Measurements from ENCODE around the gene STK25. TPM values are rescaled to one million over a fixed set of nuclear protein-coding genes. Genes with fewer than 3 reads are reported as not detected.
"Not testable (repeated sequence)": the region's sequence is repeated elsewhere in the genome, so short reads cannot be mapped to it uniquely, and the experiment has no call there.

STK25 gene
- total and polyA plus RNA-seq, 3 donors from 2014 or later: 200 to 250 (median 224) TPM

DNA sequence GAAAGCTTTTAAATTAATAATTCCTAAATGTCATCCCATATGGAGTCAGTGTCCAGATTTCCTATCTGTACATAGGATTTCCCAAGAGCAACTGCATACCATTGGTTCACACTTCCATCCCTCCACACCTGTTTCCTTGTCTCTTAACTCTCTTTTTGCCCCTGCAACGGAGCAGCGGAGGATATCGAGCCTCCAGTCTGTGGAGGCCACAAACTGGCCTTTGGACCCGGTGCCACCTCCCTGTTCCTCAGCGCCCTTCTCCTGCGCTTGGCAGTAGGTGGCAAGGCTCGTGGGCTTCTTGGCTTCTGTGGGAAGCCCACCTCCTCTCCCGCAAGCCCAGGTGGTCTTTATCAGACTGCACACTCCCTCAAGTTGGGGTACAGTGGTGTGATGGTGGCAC lies 23.8 kb upstream of the STK25 start:
- 93 to 94% methylated on average over 7 to 8 of the region's 8 CpGs for WGBS, 2 donors

DNA sequence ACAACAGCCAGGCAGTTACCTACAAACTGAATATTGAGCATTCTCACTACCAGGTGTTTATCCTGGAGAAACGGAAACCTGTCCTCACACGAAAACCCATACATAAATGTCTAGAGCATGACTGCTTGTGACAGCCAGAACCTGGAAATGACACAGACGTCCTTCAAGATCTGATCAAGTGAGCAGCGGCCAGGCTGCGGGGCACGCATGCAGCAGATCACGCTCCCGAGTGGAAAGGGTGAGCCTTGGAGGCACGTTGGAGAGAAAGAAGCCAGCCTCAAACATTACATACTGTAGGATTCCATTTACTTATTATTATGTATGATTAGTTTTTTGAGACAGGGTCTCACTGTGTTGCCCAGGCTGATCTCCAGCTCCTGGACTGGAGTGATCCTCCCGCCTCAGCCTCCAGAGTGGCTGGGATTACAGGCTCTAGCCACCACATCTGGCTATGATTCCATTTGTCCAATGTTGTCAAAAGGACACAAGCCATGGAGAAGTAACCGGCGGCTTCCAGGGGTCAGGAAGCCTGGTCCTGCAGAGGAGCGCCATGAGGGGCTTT lies 22.9 kb upstream of the STK25 start:
- no peak for DNase-seq
- Histone ChIP-seq H3K27me3 (no peaks in the 10 kb centered on the region), H3K27ac (no peak overlapping the region), H3K9me3 (no peaks in the 10 kb centered on the region), H3K36me3 (ENCODE audit: low read depth, missing control alignments) (no peaks in the 10 kb centered on the region), H3K4me3 (no peak overlapping the region), H3K4me1 (no peaks in the 10 kb centered on the region)
- intact Hi-C loops (cut with DNase I; ENCODE audit: low total_unique reads): no loop called here
- 86 to 89% methylated on average over 13 of the region's 13 CpGs for WGBS, 2 donors
- TF ChIP-seq POLR2A (IDR thresholded peaks at IDR 0.05): no peak
- TF ChIP-seq, protein P1, sequence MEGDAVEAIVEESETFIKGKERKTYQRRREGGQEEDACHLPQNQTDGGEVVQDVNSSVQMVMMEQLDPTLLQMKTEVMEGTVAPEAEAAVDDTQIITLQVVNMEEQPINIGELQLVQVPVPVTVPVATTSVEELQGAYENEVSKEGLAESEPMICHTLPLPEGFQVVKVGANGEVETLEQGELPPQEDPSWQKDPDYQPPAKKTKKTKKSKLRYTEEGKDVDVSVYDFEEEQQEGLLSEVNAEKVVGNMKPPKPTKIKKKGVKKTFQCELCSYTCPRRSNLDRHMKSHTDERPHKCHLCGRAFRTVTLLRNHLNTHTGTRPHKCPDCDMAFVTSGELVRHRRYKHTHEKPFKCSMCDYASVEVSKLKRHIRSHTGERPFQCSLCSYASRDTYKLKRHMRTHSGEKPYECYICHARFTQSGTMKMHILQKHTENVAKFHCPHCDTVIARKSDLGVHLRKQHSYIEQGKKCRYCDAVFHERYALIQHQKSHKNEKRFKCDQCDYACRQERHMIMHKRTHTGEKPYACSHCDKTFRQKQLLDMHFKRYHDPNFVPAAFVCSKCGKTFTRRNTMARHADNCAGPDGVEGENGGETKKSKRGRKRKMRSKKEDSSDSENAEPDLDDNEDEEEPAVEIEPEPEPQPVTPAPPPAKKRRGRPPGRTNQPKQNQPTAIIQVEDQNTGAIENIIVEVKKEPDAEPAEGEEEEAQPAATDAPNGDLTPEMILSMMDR (IDR thresholded peaks at IDR 0.05): no peak

More for the DNA sequence above, 23.8 kb upstream of the STK25 start:
- no peak for TF ChIP-seq POLR2A (IDR thresholded peaks at IDR 0.05)
- TF ChIP-seq, protein P1 (IDR thresholded peaks at IDR 0.05): no peak
- H3K4me1 ChIP-seq: no peaks in the 10 kb centered on the region
- no peak overlapping the region for H3K27ac ChIP-seq
- no peak overlapping the region for H3K4me3 ChIP-seq
- no peaks in the 10 kb centered on the region for H3K27me3 ChIP-seq
- intact Hi-C loops (cut with DNase I; ENCODE audit: low total_unique reads): no loop called here
- no peak for DNase-seq
- H3K9me3 ChIP-seq: no peaks in the 10 kb centered on the region
- H3K36me3 ChIP-seq (ENCODE audit: low read depth, missing control alignments): no peaks in the 10 kb centered on the region

DNA sequence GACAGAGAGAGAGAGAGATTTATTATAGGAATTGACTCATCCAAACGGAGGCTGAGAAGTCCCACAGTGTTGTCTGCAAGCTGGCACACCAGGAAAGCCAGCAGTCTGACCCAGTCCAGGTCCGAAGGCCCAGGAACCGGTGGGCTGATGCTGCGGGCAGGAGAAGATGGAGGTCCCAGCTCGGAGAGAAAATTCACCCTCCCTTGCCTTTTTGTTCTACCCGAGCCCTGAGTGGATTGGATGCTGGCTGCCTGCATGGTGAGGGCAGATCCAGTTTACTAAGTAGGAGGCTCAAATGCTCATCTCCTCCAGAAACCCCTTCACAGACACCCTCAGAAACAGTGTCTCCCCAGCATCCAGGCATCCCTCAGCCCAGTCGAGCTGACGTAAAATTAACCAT lies 22.2 kb upstream of the STK25 start:
- 67 to 74% methylated on average over 8 of the region's 8 CpGs for WGBS, 2 donors
- no peaks in the 10 kb centered on the region for H3K4me1 ChIP-seq
- no peak for DNase-seq
- H3K36me3 ChIP-seq (ENCODE audit: low read depth, missing control alignments): no peaks in the 10 kb centered on the region
- H3K9me3 ChIP-seq: no peaks in the 10 kb centered on the region
- H3K4me3 ChIP-seq: no peak overlapping the region
- H3K27me3 ChIP-seq: no peaks in the 10 kb centered on the region
- intact Hi-C loops (cut with DNase I; ENCODE audit: low total_unique reads): no loop called here
- no peak for TF ChIP-seq POLR2A (IDR thresholded peaks at IDR 0.05)
- TF ChIP-seq, protein P1 (IDR thresholded peaks at IDR 0.05): no peak
- H3K27ac ChIP-seq: no peak overlapping the region

DNA sequence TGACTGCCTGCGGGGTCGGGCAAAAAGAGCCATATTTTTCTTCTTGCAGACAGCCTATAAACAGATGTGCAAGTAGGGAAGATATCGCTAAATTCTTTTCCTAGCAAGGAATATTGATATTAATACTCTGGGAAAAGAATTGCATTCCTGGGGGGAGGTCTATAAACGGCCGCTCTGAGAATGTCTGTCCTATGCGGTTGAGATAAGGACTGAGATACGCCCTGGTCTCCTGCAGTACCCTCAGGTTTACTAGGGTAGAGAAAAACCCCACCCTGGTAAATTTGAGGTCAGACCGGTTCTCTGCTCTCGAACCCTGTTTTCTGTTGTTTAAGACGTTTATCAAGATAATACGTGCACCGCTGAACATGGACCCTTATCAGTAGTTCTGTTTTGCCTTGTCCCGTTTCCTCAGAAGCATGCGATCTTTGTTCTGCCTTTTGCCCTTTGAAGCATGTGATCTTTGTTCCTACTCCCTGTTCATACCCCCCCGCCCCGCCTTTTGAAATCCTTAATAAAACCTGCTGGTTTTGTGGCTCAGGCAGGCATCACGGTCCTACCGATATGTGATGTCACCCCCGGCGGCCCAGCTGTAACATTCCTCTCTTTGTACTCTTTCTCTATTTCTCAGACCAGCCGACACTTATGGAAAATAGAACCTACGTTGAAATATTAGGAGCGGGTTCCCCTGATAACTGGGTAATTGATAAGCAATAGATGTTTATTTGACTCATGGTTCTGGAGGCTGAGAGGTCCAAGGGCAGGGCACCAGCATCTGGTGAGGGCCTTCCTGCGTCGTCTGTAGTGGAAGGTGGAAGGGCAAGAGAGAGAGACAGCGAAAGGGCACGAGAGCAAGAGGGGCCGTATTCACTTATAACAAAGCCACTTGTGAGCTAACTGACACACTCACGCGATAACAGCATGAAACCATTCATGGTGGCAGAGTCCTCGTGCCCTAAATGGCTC lies 17.7 kb upstream of the STK25 start:
- intact Hi-C loops (cut with DNase I; ENCODE audit: low total_unique reads); H3K4me1 ChIP-seq; H3K27ac ChIP-seq; H3K27me3 ChIP-seq; H3K4me3 ChIP-seq; H3K36me3 ChIP-seq (ENCODE audit: low read depth, missing control alignments); DNase-seq; H3K9me3 ChIP-seq: not testable (repeated sequence)
- 93% methylated on average over 31 of the region's 31 CpGs for WGBS, 2 donors

- no peaks in the 10 kb centered on the region for H3K27me3 ChIP-seq
- TF ChIP-seq, protein P1 (IDR thresholded peaks at IDR 0.05): no peak
- no peak for TF ChIP-seq POLR2A (IDR thresholded peaks at IDR 0.05)
- DNase-seq: no peak
- no peaks in the 10 kb centered on the region for H3K36me3 ChIP-seq (ENCODE audit: low read depth, missing control alignments)
- H3K4me3 ChIP-seq: no peak overlapping the region
- intact Hi-C loops (cut with DNase I; ENCODE audit: low total_unique reads): no loop called here
- 70 to 86% methylated on average over 3 to 5 of the region's 5 CpGs for WGBS, 2 donors
- H3K9me3 ChIP-seq: no peaks in the 10 kb centered on the region
- H3K4me1 ChIP-seq: no peaks in the 10 kb centered on the region
- no peak overlapping the region for H3K27ac ChIP-seq
Measured at GRCh38 chr2:241522477-241522876, 14.1 kb upstream of the STK25 start.

Data from testis (tissue), 3 donors.